Placental epithelial cell (primary cell): ENCODE results near the gene INTS14. TPM values are rescaled to one million over a fixed set of nuclear protein-coding genes. Genes with fewer than 3 reads are reported as not detected.

Source experiments
- small RNA-seq: library from RNA; depleted of rRNA; stranded (forward); fragments of <200 nt; gene quantifications from one replicate; pipeline ENCODE3, GENCODE V24; 2012
- total RNA-seq: library from RNA; depleted of rRNA; stranded (reverse); fragments of >200 nt; gene quantifications from 2 replicates; pipeline ENCODE4 v1.2.3, GENCODE V29; 2012

The INTS14 gene
- total RNA-seq: 34.2 and 36.1 TPM in 2 replicates

DNA sequence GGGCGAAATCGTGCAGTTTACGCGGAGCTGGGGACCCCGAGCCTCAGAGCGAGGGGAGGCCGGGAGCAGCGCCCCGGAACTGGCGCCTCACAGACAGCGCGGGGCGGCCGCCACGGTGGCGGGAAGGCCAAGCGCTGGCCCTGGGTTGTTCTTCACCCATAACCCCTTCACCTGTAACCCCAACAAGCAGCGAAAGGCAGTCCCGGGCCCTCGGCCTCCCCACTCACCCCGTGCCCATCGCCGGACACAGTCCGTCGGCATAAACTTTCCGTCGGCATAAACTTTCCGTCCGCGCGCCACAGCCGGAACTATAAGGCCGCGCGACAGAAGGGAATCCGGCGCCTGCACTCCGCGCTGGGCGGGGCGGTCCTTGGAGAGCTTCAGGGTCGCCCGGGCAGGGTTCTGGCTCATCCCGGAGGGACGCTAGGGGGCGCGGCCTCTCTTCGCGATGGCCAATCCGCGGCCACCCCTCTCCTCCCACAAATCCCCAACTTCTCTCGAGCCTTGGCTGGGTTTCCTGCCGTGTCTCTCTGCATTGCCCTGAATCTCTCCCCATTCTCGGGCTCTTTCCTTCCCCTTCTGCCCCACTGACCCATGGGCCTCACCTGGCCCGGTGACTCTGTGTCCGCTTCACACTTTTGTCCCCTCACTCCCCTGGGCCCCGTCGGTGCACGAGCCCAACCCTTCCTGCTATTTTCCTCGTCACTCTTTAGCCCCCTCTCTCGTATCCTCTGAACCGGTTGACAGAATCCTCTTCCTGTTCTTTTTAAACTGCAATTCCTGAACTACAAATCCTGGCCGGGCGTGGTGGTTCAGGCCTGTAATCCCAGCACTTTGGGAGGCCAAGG, at the start of gene INTS14:
Gene INTS14, minus strand, starts transcription at position 261 of the 848 bp plus-strand sequence. CDS start 3,751 bp downstream, outside the sequence.

DNA sequence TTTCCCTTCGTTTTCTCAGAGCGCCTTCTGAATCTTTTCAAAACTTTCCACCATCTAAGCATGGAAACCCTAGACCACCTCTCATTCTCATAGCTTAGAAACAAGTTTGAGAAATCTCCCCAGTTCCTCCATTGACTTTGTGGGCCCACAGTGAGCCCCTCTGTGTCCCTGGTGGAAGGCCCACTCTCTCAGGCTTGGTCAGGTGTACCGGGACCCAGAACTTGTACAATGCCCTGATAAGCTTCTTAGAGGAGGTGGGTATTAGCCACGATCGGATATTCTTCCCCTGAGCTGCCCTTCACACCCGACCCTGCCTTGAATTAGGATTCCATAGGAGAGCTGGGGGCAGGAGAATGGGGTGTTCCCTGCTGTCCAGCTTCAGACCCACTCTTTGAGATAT, 10.7 kb upstream of the INTS14 start, which contains the start of gene SLC24A1:
Gene SLC24A1, plus strand, starts transcription at position 301 of the 400 bp plus-strand sequence. CDS start 2,143 bp downstream, outside the sequence.

DNA sequence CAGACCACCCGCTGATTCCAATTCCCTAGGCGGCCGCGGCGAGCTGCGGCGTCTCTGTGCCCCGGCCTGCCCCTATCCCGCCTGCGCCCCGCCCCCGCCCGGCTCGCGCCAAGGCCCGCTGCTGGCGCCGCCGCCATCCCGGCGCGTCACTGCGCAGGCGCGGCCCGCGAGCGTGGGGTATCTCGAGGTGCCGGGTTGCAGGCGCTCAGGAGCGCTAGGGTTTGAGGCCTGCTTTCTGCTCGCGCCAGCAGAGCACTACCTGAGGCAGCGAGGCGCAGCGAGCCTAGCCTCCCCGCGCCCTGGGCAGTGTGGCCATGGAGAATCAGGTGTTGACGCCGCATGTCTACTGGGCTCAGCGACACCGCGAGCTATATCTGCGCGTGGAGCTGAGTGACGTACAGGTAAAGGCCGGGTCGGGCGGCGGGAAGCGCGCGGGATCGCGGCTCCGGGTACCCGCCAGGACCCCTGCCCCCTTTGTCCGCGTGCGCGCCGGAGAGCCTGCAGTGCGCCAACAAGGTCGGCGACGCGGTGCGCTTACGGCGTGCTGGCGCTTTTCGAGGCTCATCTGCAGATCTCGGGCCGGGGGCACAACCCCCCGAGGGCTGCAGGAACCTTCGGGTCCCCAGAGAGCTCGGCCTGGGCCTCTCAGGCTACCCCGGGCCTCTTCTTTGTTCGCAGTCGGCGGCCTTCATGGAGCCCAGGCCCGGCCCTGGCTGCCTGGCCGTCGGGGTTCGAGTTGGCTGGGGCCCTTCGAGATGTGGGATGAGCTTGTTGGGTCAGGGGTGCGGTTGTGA, 80.4 kb downstream of the INTS14 start, which contains the start of gene HACD3:
Gene HACD3, plus strand, starts transcription at position 146 of the 794 bp plus-strand sequence. Its CDS starts 169 bp downstream, at position 315.

Small RNA genes lying within 50 kb of the gene (small RNA-seq; reads per million reads assigned to genes)
- 0.20 reads per million for gene RNU6-19P

Other genes with a start within 250 kb of the INTS14 start
- 0.33 and 7.1 TPM in 2 replicates for gene IGDCC3, start 233.1 kb downstream of the INTS14 start, total RNA-seq
- gene IGDCC4, start 188.2 kb downstream of the INTS14 start, total RNA-seq: 1.8 and 8.2 TPM in 2 replicates
- 36.5 and 41.9 TPM in 2 replicates for gene DPP8, start 93.4 kb downstream of the INTS14 start, total RNA-seq
- gene HACD3, start 80.7 kb downstream of the INTS14 start, total RNA-seq: 78.5 and 110 TPM in 2 replicates
- gene SLC24A1, start 10.8 kb upstream of the INTS14 start, total RNA-seq: 14.3 and 20.0 TPM in 2 replicates
- gene DENND4A, start 181.2 kb upstream of the INTS14 start, total RNA-seq: 6.6 and 7.9 TPM in 2 replicates